Astrocyte (in vitro differentiated cells and primary cell): ENCODE results near the gene LRIF1. TPM values are rescaled to one million over a fixed set of nuclear protein-coding genes. Genes with fewer than 3 reads are reported as not detected.
A peak's percentile ranks its signal among the peaks of the same experiment; 100 is the strongest.

Experiments
- DNase-seq: peaks from one replicate; pipeline ENCODE4 v3.0.0-alpha.2; 2010; ENCODE audit warnings: low read depth
- FAIRE-seq: peaks from 2 replicates; lab custom pipeline; 2011; peaks lifted over from hg19 to GRCh38; lab: Jason Lieb, UNC
- H2AFZ ChIP-seq: 2 replicates; pipeline ENCODE4 v1.6.0; 2012; ENCODE audit warnings: low read depth, low read length, inconsistent platforms
- H3K27ac ChIP-seq: 2 replicates; pipeline ENCODE4 v1.5.1; 2011; ENCODE audit warnings: low read depth, low read length, inconsistent platforms
- H3K27me3 ChIP-seq: 2 replicates; pipeline ENCODE4 v1.6.0; 2011; ENCODE audit warnings: low read length, inconsistent platforms; ENCODE audit not compliant: insufficient read depth
- H3K36me3 ChIP-seq: 2 replicates; pipeline ENCODE4 v1.5.1; 2011; ENCODE audit warnings: low read length, inconsistent platforms; ENCODE audit not compliant: insufficient read depth
- H3K4me1 ChIP-seq: 2 replicates; pipeline ENCODE4 v1.5.1; 2011; ENCODE audit warnings: low read length, inconsistent platforms; ENCODE audit not compliant: insufficient read depth
- H3K4me2 ChIP-seq: 2 replicates; pipeline ENCODE4 v1.6.0; 2012; ENCODE audit warnings: low read length, inconsistent platforms
- H3K4me3 ChIP-seq: 2 replicates; pipeline ENCODE4 v1.5.1; 2011; ENCODE audit warnings: low read depth, mild to moderate bottlenecking, low read length, inconsistent platforms; ENCODE audit not compliant: insufficient read depth
- H3K79me2 ChIP-seq: 2 replicates; pipeline ENCODE4 v1.6.0; 2012; ENCODE audit warnings: mild to moderate bottlenecking, low read length, inconsistent platforms; ENCODE audit not compliant: insufficient read depth
- H3K9ac ChIP-seq: 2 replicates; pipeline ENCODE4 v1.6.0; 2012; ENCODE audit warnings: mild to moderate bottlenecking, low read length, inconsistent platforms
- H3K9me3 ChIP-seq: 2 replicates; pipeline ENCODE4 v1.5.1; 2012; ENCODE audit warnings: low read depth, mild to moderate bottlenecking, low read length, inconsistent platforms; ENCODE audit not compliant: insufficient read depth
- H4K20me1 ChIP-seq: 2 replicates; pipeline ENCODE4 v1.6.0; 2012; ENCODE audit warnings: low read length, inconsistent platforms; ENCODE audit not compliant: insufficient read depth
- H3K27ac Mint-ChIP-seq: one replicate; pipeline ENCODE4 v1.8.0; 2021; ENCODE audit warnings: mild to moderate bottlenecking, mixed read lengths; ENCODE audit not compliant: unreplicated experiment
- H3K27me3 Mint-ChIP-seq: one replicate; pipeline ENCODE4 v1.8.0; 2021; ENCODE audit warnings: low read depth, mixed read lengths; ENCODE audit not compliant: unreplicated experiment
- H3K36me3 Mint-ChIP-seq: one replicate; pipeline ENCODE4 v1.8.0; 2021; ENCODE audit warnings: low read depth, mixed read lengths; ENCODE audit not compliant: unreplicated experiment
- H3K4me1 Mint-ChIP-seq: one replicate; pipeline ENCODE4 v1.8.0; 2021; ENCODE audit warnings: low read depth, mixed read lengths; ENCODE audit not compliant: unreplicated experiment
- H3K4me3 Mint-ChIP-seq: one replicate; pipeline ENCODE4 v1.8.0; 2021; ENCODE audit warnings: mild to moderate bottlenecking, moderate library complexity, mixed read lengths; ENCODE audit not compliant: unreplicated experiment
- H3K9me3 Mint-ChIP-seq: one replicate; pipeline ENCODE4 v1.8.0; 2021; ENCODE audit warnings: mild to moderate bottlenecking, mixed read lengths; ENCODE audit not compliant: unreplicated experiment
- CTCF ChIP-seq: IDR thresholded peaks from 2 replicates; pipeline ENCODE4 v1.5.1; 2011; ENCODE audit warnings: low read depth, mild to moderate bottlenecking, inconsistent platforms, low read length, moderate library complexity; ENCODE audit not compliant: insufficient read depth
- EZH2 ChIP-seq: IDR thresholded peaks from 2 replicates; pipeline ENCODE4 v1.6.1; 2012; ENCODE audit warnings: mild to moderate bottlenecking, low read length, inconsistent platforms; ENCODE audit not compliant: insufficient read depth
- total RNA-seq: library from RNA; stranded (reverse); gene quantifications from 2 replicates; pipeline ENCODE4 v1.2.1, GENCODE V29; 2021

LRIF1 gene
- total RNA-seq, 1 donor from 2014 or later = 19.4 TPM

- DNase-seq = no peak
- no peak overlapping the region for H3K4me3 ChIP-seq
- no peaks in the 10 kb centered on the region for H3K9me3 ChIP-seq
- no peak overlapping the region for H3K9ac ChIP-seq
- no peak for FAIRE-seq
- H3K36me3 Mint-ChIP-seq = peaks cover 39% of the 10 kb centered on the region
- peaks cover 22% of the 10 kb centered on the region for H3K36me3 ChIP-seq
- peaks cover 25% of the 10 kb centered on the region for H3K79me2 ChIP-seq
- H3K27me3 Mint-ChIP-seq = no peaks in the 10 kb centered on the region
- no peak overlapping the region for H3K4me3 Mint-ChIP-seq
- no peak overlapping the region for H3K27ac Mint-ChIP-seq
- no peak overlapping the region for H3K27ac ChIP-seq
- peaks cover 12% of the 10 kb centered on the region for H3K9me3 Mint-ChIP-seq
- no peak overlapping the region for H3K4me2 ChIP-seq
- peaks cover 19% of the 10 kb centered on the region for H4K20me1 ChIP-seq
- H3K4me1 ChIP-seq = no peaks in the 10 kb centered on the region
- H3K4me1 Mint-ChIP-seq = peaks cover 8% of the 10 kb centered on the region
- TF ChIP-seq EZH2 (no peak), CTCF (no peak)
- H3K27me3 ChIP-seq = no peaks in the 10 kb centered on the region
- H2AFZ ChIP-seq = no peak overlapping the region
These were observed 12.6 kb downstream of the LRIF1 start for GRCh38 chr1:110951161-110951560.

- no peak overlapping the region for H3K9ac ChIP-seq
- Mint-ChIP-seq H3K4me3 (no peak overlapping the region), H3K4me1 (peaks cover 8% of the 10 kb centered on the region), H3K27me3 (no peaks in the 10 kb centered on the region), H3K27ac (peak overlapping the region; percentile 62), H3K36me3 (peaks cover 46% of the 10 kb centered on the region), H3K9me3 (peaks cover 13% of the 10 kb centered on the region)
- TF ChIP-seq CTCF (no peak), EZH2 (no peak)
- H3K9me3 ChIP-seq = no peaks in the 10 kb centered on the region
- no peak for FAIRE-seq
- no peak overlapping the region for H3K4me3 ChIP-seq
- H3K36me3 ChIP-seq = peaks cover 22% of the 10 kb centered on the region
- peaks cover 4% of the 10 kb centered on the region for H4K20me1 ChIP-seq
- no peak overlapping the region for H2AFZ ChIP-seq
- no peak overlapping the region for H3K27ac ChIP-seq
- H3K4me1 ChIP-seq = no peaks in the 10 kb centered on the region
- DNase-seq = peak; percentile 30
- no peaks in the 10 kb centered on the region for H3K27me3 ChIP-seq
- peaks cover 2% of the 10 kb centered on the region for H3K79me2 ChIP-seq
- no peak overlapping the region for H3K4me2 ChIP-seq
These were observed 15.5 kb downstream of the LRIF1 start for GRCh38 chr1:110948038-110948810.

GRCh38 chr1:110945626-110946025, 18.1 kb downstream of the LRIF1 start:
- Histone ChIP-seq H2AFZ (no peak overlapping the region), H4K20me1 (no peaks in the 10 kb centered on the region), H3K9ac (no peak overlapping the region), H3K4me1 (no peaks in the 10 kb centered on the region), H3K4me3 (no peak overlapping the region), H3K27ac (no peak overlapping the region), H3K9me3 (no peaks in the 10 kb centered on the region), H3K27me3 (no peaks in the 10 kb centered on the region), H3K79me2 (no peaks in the 10 kb centered on the region), H3K4me2 (no peak overlapping the region), H3K36me3 (peaks cover 12% of the 10 kb centered on the region)
- H3K27me3 Mint-ChIP-seq = no peaks in the 10 kb centered on the region
- DNase-seq (no peak), FAIRE-seq (no peak)
- H3K36me3 Mint-ChIP-seq = peaks cover 30% of the 10 kb centered on the region
- peaks cover 8% of the 10 kb centered on the region for H3K4me1 Mint-ChIP-seq
- H3K9me3 Mint-ChIP-seq = peaks cover 13% of the 10 kb centered on the region
- no peak overlapping the region for H3K27ac Mint-ChIP-seq
- TF ChIP-seq EZH2 (no peak), CTCF (no peak)
- H3K4me3 Mint-ChIP-seq = no peak overlapping the region
